H9 (cell line): ENCODE measurements around the gene POLK. TPM values are rescaled to one million over a fixed set of nuclear protein-coding genes. Genes with fewer than 3 reads are reported as not detected.

Experiments
- DNase-seq: peaks from one replicate; pipeline ENCODE4 v3.0.0-alpha.2; 2017
- H2AFZ ChIP-seq: one replicate; pipeline ENCODE4 v1.6.1; 2013; ENCODE audit warnings: mild to moderate bottlenecking, low read length, control low read depth, moderate library complexity
- H2AK5ac ChIP-seq: 2 replicates; pipeline ENCODE4 v1.6.1; 2013; ENCODE audit warnings: low read length, control low read depth, mixed read lengths; ENCODE audit not compliant: insufficient read length
- H2BK120ac ChIP-seq: one replicate; pipeline ENCODE4 v1.6.1; 2013; ENCODE audit warnings: low read depth, mild to moderate bottlenecking, low read length, control low read depth, inconsistent platforms; ENCODE audit not compliant: poor library complexity, severe bottlenecking
- H2BK12ac ChIP-seq: 2 replicates; pipeline ENCODE4 v1.6.1; 2013; ENCODE audit warnings: low read length, control low read depth, mixed read lengths, low read depth; ENCODE audit not compliant: insufficient read length
- H2BK15ac ChIP-seq: 2 replicates; pipeline ENCODE4 v1.6.1; 2013; ENCODE audit warnings: low read depth, low read length, control low read depth
- H2BK20ac ChIP-seq: one replicate; pipeline ENCODE4 v1.6.1; 2013; ENCODE audit warnings: low read depth, mild to moderate bottlenecking, low read length, control low read depth, inconsistent platforms; ENCODE audit not compliant: poor library complexity, severe bottlenecking
- H2BK5ac ChIP-seq: 2 replicates; pipeline ENCODE4 v1.6.1; 2013; ENCODE audit warnings: low read length, control low read depth, mixed read lengths; ENCODE audit not compliant: insufficient read length
- H3K14ac ChIP-seq: 2 replicates; pipeline ENCODE4 v1.6.1; 2013; ENCODE audit warnings: low read length, control low read depth; ENCODE audit not compliant: insufficient read depth
- H3K18ac ChIP-seq: 2 replicates; pipeline ENCODE4 v1.6.1; 2013; ENCODE audit warnings: low read depth, mild to moderate bottlenecking, mixed read lengths, low read length, control low read depth; ENCODE audit not compliant: insufficient read length
- H3K23ac ChIP-seq: 2 replicates; pipeline ENCODE4 v1.6.1; 2013; ENCODE audit warnings: low read length, control low read depth, mixed read lengths, low read depth; ENCODE audit not compliant: insufficient read length
- H3K23me2 ChIP-seq: 2 replicates; pipeline ENCODE4 v1.6.1; 2013; ENCODE audit warnings: low read depth, mild to moderate bottlenecking, mixed read lengths, low read length, control low read depth; ENCODE audit not compliant: insufficient read length, poor library complexity, severe bottlenecking
- H3K27ac ChIP-seq: 2 replicates; pipeline ENCODE4 v1.5.1; 2013; ENCODE audit warnings: low read length, control low read depth, mixed read lengths, low read depth; ENCODE audit not compliant: insufficient read length
- H3K27me3 ChIP-seq: 2 replicates; pipeline ENCODE4 v1.6.1; 2013; ENCODE audit warnings: low read length, control low read depth, inconsistent platforms; ENCODE audit not compliant: insufficient read depth
- H3K4ac ChIP-seq: 2 replicates; pipeline ENCODE4 v1.6.1; 2013; ENCODE audit warnings: low read depth, mild to moderate bottlenecking, control low read depth, inconsistent platforms, low read length, moderate library complexity
- H3K4me1 ChIP-seq: 2 replicates; pipeline ENCODE4 v1.6.1; 2013; ENCODE audit warnings: low read length, control low read depth, inconsistent platforms; ENCODE audit not compliant: insufficient read depth
- H3K4me2 ChIP-seq: 2 replicates; pipeline ENCODE4 v1.6.1; 2013; ENCODE audit warnings: low read length, control low read depth, mixed read lengths; ENCODE audit not compliant: insufficient read length, insufficient read depth
- H3K56ac ChIP-seq: 2 replicates; pipeline ENCODE4 v1.6.1; 2013; ENCODE audit warnings: low read depth, mild to moderate bottlenecking, mixed read lengths, low read length, control low read depth; ENCODE audit not compliant: insufficient read length
- H3K79me1 ChIP-seq: 2 replicates; pipeline ENCODE4 v1.6.1; 2013; ENCODE audit warnings: low read depth, mild to moderate bottlenecking, moderate library complexity, low read length, control low read depth, inconsistent platforms; ENCODE audit not compliant: insufficient read depth, poor library complexity, severe bottlenecking
- H3K79me2 ChIP-seq: 2 replicates; pipeline ENCODE4 v1.6.1; 2013; ENCODE audit warnings: low read length, control low read depth, inconsistent platforms; ENCODE audit not compliant: insufficient read depth
- H3K9ac ChIP-seq: 2 replicates; pipeline ENCODE4 v1.6.1; 2013; ENCODE audit warnings: low read length, control low read depth, mixed read lengths; ENCODE audit not compliant: insufficient read length; ENCODE audit errors: extremely low read depth
- H3K9me3 ChIP-seq: one replicate; pipeline ENCODE4 v1.6.1; 2013; ENCODE audit warnings: low read depth, low read length, inconsistent platforms; ENCODE audit not compliant: control insufficient read depth
- H3T11ph ChIP-seq: one replicate; pipeline ENCODE4 v1.6.1; 2013; ENCODE audit warnings: mild to moderate bottlenecking, low read length, control low read depth, inconsistent platforms
- H4K20me1 ChIP-seq: one replicate; pipeline ENCODE4 v1.6.1; 2013; ENCODE audit not compliant: control insufficient read depth, insufficient read length, insufficient read depth
- H4K5ac ChIP-seq: 2 replicates; pipeline ENCODE4 v1.6.1; 2013; ENCODE audit warnings: low read depth, mild to moderate bottlenecking, mixed read lengths, low read length, control low read depth; ENCODE audit not compliant: insufficient read length
- H4K8ac ChIP-seq: replicated peaks from 2 replicates; pipeline ENCODE4 v1.6.1; 2013; ENCODE audit warnings: low read length, control low read depth, mixed read lengths, low read depth; ENCODE audit not compliant: insufficient read length
- H4K91ac ChIP-seq: 2 replicates; pipeline ENCODE4 v1.6.1; 2013; ENCODE audit warnings: low read depth, mild to moderate bottlenecking, moderate library complexity, mixed read lengths, low read length, control low read depth; ENCODE audit not compliant: insufficient read length
- H3K27ac Mint-ChIP-seq, 3 experiments: 2 replicates in 2 of 3; 3 replicates in 1 of 3; pipeline ENCODE4 v1.8.0; 2020 to 2021; ENCODE audit warnings: mixed read lengths in 3 of 3, mild to moderate bottlenecking in 1 of 3, moderate library complexity in 1 of 3
- H3K27me3 Mint-ChIP-seq: 2 replicates; pipeline ENCODE4 v1.8.0; 2021; ENCODE audit warnings: low read depth, mild to moderate bottlenecking, moderate library complexity, mixed read lengths
- H3K36me3 Mint-ChIP-seq, 3 experiments: 2 replicates in 2 of 3; 3 replicates in 1 of 3; pipeline ENCODE4 v1.8.0; 2020 to 2021; ENCODE audit warnings: low read depth in 3 of 3, mixed read lengths in 3 of 3; ENCODE audit not compliant: insufficient read depth in 1 of 3
- H3K4me1 Mint-ChIP-seq, 2 experiments: 2 replicates each; pipeline ENCODE4 v1.8.0; 2020; ENCODE audit warnings: mixed read lengths in 2 of 2
- H3K4me3 Mint-ChIP-seq, 2 experiments: 2 replicates in 1 of 2; 3 replicates in 1 of 2; pipeline ENCODE4 v1.8.0; 2020 to 2021; ENCODE audit warnings: mild to moderate bottlenecking in 2 of 2, mixed read lengths in 2 of 2, moderate library complexity in 1 of 2
- H3K9me3 Mint-ChIP-seq, 2 experiments: 2 replicates in 1 of 2; 3 replicates in 1 of 2; pipeline ENCODE4 v1.8.0; 2020; ENCODE audit warnings: mild to moderate bottlenecking in 2 of 2, mixed read lengths in 2 of 2, moderate library complexity in 1 of 2
- WGBS: extraction: QIAGEN DNeasy Blood & Tissue Kit; methylation state at CpG from one replicate; pipeline ENCODE4 v1.1.7; 2013; ENCODE audit warnings: missing lambda C conversion rate, low lambda C conversion rate, mixed read lengths; ENCODE audit not compliant: insufficient read length; ENCODE audit errors: extremely low coverage; 5-methylcytosine and 5-hydroxymethylcytosine counted together
- total RNA-seq: library from RNA; stranded (reverse); gene quantifications from 2 replicates; pipeline ENCODE4 v1.2.1, GENCODE V29; 2021
- TF ChIP-seq, protein P1 (sequence below): fragments of 200-600 bp; sonication (generic); conservative IDR thresholded peaks from 3 replicates; pipeline ENCODE4 v1.8.0; 2021; ENCODE audit warnings: antibody characterized with exemption, mild to moderate bottlenecking

The POLK gene
- total RNA-seq, 1 experiment from 2014 or later, result 7.6 TPM

DNA sequence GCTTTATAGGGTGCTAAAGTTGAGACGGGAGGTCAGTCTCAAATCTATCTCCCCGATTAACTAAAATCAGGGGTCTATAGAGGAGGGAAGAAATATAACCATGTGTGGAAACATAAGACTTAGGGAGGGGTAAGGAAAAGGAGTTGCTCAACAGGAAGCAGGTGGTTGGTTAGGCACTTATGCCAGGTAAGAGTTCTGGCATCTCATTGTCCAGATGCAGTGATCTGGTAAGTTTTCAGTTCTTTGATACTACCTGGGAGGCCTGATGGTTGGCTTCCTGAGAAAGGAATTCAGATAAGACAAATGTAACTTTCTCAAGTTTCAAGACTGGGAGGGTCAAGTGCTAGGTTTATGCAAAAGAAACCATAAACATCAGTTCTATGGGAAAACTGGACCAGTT is 48.0 kb upstream of the POLK start:
- no peaks in the 10 kb centered on the region for H3K9me3 ChIP-seq
- no peaks in the 10 kb centered on the region for H3K27me3 Mint-ChIP-seq
- peaks cover 0 to 6% of the 10 kb centered on the region in 2 experiments; a peak in 2 of 5 replicates for H3K9me3 Mint-ChIP-seq
- no peak overlapping the region for H2BK12ac ChIP-seq
- H4K8ac ChIP-seq, result no peak overlapping the region
- H2BK5ac ChIP-seq, result no peak overlapping the region
- no peak overlapping the region for H3K9ac ChIP-seq
- no peak overlapping the region for H3K23ac ChIP-seq
- peak overlapping the region in 1 of 3 experiments; percentile 17; a peak in 1 of 7 replicates for H3K27ac Mint-ChIP-seq
- no peaks in the 10 kb centered on the region; the same call in 1 of the 2 replicates for H3K79me2 ChIP-seq
- H3K56ac ChIP-seq, result no peak overlapping the region
- no peak overlapping the region for H2BK20ac ChIP-seq
- no peak overlapping the region for H3K4ac ChIP-seq
- H2BK15ac ChIP-seq, result no peak overlapping the region
- H2BK120ac ChIP-seq, result no peak overlapping the region
- no peak overlapping the region for H4K5ac ChIP-seq
- no peak overlapping the region for H3T11ph ChIP-seq
- peaks cover 15% of the 10 kb centered on the region for H3K4me1 ChIP-seq
- H3K4me3 Mint-ChIP-seq, result no peak overlapping the region
- no peaks in the 10 kb centered on the region for H3K27me3 ChIP-seq
- H3K4me1 Mint-ChIP-seq, result peaks cover 37 to 48% of the 10 kb centered on the region in 2 experiments
- no peak overlapping the region for H2AK5ac ChIP-seq
- H3K79me1 ChIP-seq, result peaks cover 7% of the 10 kb centered on the region
- TF ChIP-seq, protein P1, sequence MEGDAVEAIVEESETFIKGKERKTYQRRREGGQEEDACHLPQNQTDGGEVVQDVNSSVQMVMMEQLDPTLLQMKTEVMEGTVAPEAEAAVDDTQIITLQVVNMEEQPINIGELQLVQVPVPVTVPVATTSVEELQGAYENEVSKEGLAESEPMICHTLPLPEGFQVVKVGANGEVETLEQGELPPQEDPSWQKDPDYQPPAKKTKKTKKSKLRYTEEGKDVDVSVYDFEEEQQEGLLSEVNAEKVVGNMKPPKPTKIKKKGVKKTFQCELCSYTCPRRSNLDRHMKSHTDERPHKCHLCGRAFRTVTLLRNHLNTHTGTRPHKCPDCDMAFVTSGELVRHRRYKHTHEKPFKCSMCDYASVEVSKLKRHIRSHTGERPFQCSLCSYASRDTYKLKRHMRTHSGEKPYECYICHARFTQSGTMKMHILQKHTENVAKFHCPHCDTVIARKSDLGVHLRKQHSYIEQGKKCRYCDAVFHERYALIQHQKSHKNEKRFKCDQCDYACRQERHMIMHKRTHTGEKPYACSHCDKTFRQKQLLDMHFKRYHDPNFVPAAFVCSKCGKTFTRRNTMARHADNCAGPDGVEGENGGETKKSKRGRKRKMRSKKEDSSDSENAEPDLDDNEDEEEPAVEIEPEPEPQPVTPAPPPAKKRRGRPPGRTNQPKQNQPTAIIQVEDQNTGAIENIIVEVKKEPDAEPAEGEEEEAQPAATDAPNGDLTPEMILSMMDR, result no peak
- peaks cover 4 to 12% (median 4%) of the 10 kb centered on the region in 3 experiments for H3K36me3 Mint-ChIP-seq
- no peaks in the 10 kb centered on the region for H4K20me1 ChIP-seq
- no peak overlapping the region for H3K4me2 ChIP-seq
- no peaks in the 10 kb centered on the region for H3K23me2 ChIP-seq
- DNase-seq, result no peak
- no peak overlapping the region for H3K27ac ChIP-seq
- no peak overlapping the region for H4K91ac ChIP-seq
- WGBS, result no CpG with 5 or more reads among the region's 2 CpGs
- H3K18ac ChIP-seq, result no peak overlapping the region
- no peak overlapping the region for H3K14ac ChIP-seq
- no peak overlapping the region for H2AFZ ChIP-seq
